ENCODE data around the gene HS3ST3A1.

DNA sequence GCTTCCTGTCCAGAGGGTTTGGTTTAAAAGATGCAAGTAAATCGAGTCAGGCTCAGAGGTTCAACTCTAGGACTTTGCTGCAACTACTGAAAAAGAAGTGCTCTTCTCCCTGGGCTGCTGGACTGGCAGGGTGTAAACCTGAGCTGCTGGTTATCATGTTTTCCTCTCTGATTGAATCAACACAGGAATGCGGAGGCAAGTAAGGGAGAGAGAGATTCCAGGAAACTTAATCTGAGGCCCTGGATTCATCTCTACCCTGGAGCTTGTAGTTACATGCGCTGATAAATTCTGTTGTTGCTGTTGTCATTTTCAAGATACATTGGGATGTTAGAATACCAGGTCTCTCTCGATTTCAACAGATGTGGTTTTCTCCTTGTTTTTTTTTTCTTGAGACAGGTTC lies 8.2 kb upstream of the HS3ST3A1 start:
- TF ChIP-seq, protein P1, sequence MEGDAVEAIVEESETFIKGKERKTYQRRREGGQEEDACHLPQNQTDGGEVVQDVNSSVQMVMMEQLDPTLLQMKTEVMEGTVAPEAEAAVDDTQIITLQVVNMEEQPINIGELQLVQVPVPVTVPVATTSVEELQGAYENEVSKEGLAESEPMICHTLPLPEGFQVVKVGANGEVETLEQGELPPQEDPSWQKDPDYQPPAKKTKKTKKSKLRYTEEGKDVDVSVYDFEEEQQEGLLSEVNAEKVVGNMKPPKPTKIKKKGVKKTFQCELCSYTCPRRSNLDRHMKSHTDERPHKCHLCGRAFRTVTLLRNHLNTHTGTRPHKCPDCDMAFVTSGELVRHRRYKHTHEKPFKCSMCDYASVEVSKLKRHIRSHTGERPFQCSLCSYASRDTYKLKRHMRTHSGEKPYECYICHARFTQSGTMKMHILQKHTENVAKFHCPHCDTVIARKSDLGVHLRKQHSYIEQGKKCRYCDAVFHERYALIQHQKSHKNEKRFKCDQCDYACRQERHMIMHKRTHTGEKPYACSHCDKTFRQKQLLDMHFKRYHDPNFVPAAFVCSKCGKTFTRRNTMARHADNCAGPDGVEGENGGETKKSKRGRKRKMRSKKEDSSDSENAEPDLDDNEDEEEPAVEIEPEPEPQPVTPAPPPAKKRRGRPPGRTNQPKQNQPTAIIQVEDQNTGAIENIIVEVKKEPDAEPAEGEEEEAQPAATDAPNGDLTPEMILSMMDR (IDR thresholded peaks at IDR 0.05) = no peak
- TF ChIP-seq POLR2A (IDR thresholded peaks at IDR 0.05) = no peak
